ENCODE data around the gene CACNA1B.
"Not testable (repeated sequence)": the region's sequence is repeated elsewhere in the genome, so short reads cannot be mapped to it uniquely, and the experiment has no call there.

Gene CACNA1B

DNA sequence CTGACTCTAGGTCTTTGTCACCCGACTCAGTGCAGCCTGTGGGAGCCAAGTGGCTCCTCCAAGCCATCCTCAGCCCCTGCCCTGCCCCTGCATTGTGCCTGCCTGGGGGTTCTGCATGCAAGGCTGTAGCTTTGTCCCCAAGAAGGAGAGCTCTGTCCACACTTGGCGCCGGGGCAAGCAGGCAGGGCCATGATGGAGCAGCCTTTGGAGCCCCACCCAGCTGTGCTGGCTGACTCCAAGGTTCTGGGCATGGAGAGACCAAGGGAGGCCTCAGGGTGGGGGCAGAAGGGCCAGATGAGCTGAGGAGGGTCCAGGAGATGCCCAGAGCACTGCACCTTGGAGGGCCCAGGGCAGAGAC is 226.2 kb downstream of the CACNA1B start:
- no peak overlapping the region for H3K4me3 ChIP-seq
- H3K27ac ChIP-seq = no peak overlapping the region
- peak overlapping the region in 6 of 11 experiments; percentile 1 to 48 (median 26); a peak in 7 of 22 replicates for H3K4me2 ChIP-seq
- no peak for TF ChIP-seq Cebpa-rat (IDR thresholded peaks at IDR 0.05)
- peaks cover 0 to 12% (median 8%) of the 10 kb centered on the region in 10 experiments; a peak in 11 of 20 replicates for H3K4me1 ChIP-seq
- H3K36me3 ChIP-seq = no peaks in the 10 kb centered on the region
- H3K27me3 ChIP-seq = no peaks in the 10 kb centered on the region
- no peaks in the 10 kb centered on the region; a peak in 1 of 22 replicates for H4K20me1 ChIP-seq
- H3K9ac ChIP-seq = no peak overlapping the region
- H3K9me3 ChIP-seq (replicated peaks in 1 of 11) = no peaks in the 10 kb centered on the region

DNA sequence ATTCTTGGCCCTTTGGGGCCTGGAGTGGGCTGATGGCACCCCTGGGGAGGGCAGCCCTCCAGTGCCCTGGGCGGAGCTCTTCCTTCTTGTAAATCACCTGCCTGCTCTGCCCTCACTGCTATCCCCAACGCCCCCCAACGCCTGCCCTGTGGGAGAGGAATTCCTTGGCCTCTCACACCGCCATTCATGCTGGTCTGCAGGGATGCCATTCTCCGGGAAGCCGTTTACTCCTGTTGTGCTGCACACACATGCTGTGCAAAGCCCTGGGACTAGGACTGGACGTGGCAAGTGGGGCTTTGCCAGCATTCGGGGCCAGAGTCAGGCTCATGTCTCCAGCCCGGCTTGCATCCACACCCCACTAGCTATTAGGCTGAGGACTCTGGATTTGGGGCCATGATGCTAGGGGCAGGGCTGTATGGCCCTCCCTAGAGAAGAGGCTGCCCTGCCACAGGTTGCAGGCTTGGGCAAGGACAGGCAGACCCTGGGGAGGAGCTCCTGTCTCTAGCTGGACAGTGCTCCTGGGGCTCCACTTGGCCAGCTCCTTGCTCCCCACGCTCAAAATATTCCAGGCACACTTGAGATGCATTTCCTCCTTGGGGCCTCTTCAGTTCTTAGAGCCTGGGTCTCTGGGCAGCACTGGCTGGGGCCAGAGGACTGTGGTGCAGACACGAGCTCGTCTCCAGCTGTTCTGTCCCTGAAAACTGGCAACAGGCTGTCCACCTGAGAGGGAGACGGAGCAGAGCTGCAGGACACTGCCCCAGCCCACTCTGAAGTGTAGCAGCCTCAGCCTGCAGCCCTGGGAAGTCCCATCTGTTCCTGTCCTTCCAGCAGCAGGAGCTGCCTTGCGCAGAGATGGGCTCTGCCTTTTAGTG is 226.9 kb downstream of the CACNA1B start:
- H3K27me3 ChIP-seq = no peaks in the 10 kb centered on the region
- H3K27ac ChIP-seq = no peak overlapping the region
- no peaks in the 10 kb centered on the region; a peak in 1 of 22 replicates for H4K20me1 ChIP-seq
- H3K4me1 ChIP-seq = peaks cover 0 to 12% (median 8%) of the 10 kb centered on the region in 10 experiments; a peak in 11 of 20 replicates
- TF ChIP-seq Cebpa-rat (IDR thresholded peaks at IDR 0.05) = no peak
- peak overlapping the region in 6 of 11 experiments; percentile 1 to 48 (median 26); a peak in 5 of 22 replicates for H3K4me2 ChIP-seq
- no peak overlapping the region for H3K4me3 ChIP-seq
- H3K9ac ChIP-seq = no peak overlapping the region
- H3K36me3 ChIP-seq = no peaks in the 10 kb centered on the region
- H3K9me3 ChIP-seq (replicated peaks in 1 of 11) = no peaks in the 10 kb centered on the region

DNA sequence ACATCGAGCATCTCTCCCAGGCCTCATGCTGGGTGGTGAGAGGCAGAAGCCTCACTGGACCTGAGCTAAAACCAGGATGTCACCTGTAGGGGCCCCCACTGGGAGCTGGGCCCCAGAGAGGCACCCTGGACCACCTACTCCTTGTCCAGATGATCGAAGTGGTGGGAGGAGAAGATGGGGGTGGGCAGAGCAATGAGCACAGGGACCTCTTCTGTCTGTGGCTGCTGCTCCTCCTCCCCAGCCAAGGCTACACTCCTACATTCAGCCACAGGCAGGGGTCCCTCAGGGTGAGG is 227.5 kb downstream of the CACNA1B start:
- Histone ChIP-seq H3K4me3 (no peak overlapping the region), H3K27ac (no peak overlapping the region), H3K36me3 (no peaks in the 10 kb centered on the region), H3K9me3 (replicated peaks in 1 of 11) (no peaks in the 10 kb centered on the region), H3K4me2 (no peak overlapping the region), H3K27me3 (no peaks in the 10 kb centered on the region), H3K4me1 (peaks cover 0 to 12% (median 8%) of the 10 kb centered on the region in 10 experiments; a peak in 11 of 20 replicates), H4K20me1 (no peaks in the 10 kb centered on the region; a peak in 1 of 22 replicates), H3K9ac (no peak overlapping the region)
- no peak for TF ChIP-seq Cebpa-rat (IDR thresholded peaks at IDR 0.05)

DNA sequence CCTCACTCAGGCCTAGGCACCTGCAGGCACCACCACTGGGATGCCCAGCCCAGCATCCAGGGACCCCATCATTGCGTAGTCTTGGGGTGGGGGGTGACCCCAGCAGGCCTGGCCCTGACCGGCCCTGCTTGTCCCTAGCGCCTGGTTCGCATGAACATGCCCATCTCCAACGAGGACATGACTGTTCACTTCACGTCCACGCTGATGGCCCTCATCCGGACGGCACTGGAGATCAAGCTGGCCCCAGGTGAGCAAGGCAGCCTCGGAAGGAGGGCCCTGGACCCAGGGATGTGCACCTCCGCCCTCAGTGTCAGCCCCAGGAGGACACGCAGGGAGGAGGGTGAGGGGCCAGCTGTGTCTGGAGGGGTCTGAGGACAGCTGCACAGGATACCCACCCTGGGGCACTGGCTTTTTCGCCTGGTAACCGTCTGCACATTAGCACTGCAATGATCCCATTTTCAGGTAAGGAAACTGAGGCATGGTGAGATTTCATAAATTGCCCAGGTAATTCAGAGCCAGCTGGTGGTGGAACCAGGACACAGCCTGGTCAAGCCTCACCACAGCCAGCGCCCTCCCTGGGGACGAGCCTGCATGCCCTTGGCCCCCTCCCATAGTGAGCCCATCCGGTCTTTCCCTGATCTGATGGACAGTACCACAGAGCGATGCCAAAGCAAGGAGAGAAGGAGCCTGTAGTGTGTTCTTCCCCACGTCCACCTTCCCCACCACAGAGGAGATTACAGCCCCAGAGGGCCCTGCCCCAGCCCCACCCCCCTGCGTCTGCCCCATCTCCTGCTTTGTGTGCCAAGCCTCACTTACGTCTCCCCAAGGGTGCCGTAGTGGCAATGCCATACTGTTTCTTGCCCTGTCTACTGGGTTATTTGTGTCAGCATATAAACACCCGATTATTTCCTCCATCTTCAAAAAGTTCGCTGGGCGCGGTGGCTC is 228.3 kb downstream of the CACNA1B start:
- H3K9ac ChIP-seq = no peak overlapping the region
- H3K4me2 ChIP-seq = no peak overlapping the region
- no peaks in the 10 kb centered on the region for H3K36me3 ChIP-seq
- H3K27me3 ChIP-seq = no peaks in the 10 kb centered on the region
- no peaks in the 10 kb centered on the region; a peak in 1 of 22 replicates for H4K20me1 ChIP-seq
- H3K4me3 ChIP-seq = no peak overlapping the region
- no peaks in the 10 kb centered on the region for H3K9me3 ChIP-seq (replicated peaks in 1 of 11)
- H3K4me1 ChIP-seq = peaks cover 0 to 12% (median 8%) of the 10 kb centered on the region in 10 experiments; a peak in 11 of 20 replicates
- TF ChIP-seq Cebpa-rat (IDR thresholded peaks at IDR 0.05) = no peak
- no peak overlapping the region for H3K27ac ChIP-seq

DNA sequence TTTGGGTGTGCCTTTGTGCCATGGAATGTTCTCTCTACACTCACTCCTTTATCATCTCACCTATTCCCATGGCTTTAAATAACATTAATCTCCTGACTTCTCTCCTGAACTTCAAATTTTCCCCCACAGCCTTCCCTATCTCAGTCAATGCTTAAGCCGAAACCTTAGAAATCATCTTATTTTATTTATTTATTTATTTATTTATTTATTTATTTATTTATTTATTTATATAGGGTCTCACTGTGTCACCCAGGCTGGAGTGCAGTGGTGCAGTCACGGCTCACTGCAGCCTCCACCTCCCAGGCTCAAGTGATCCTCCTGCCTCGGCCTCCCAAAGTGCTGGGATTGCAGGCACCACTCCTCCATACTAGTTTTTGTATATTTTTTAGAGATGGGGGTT is 229.5 kb downstream of the CACNA1B start:
- H3K4me1 ChIP-seq = peaks cover 0 to 12% (median 8%) of the 10 kb centered on the region in 10 experiments; a peak in 11 of 20 replicates
- H3K4me2 ChIP-seq; H3K27me3 ChIP-seq; H3K9me3 ChIP-seq (replicated peaks in 1 of 11); H3K27ac ChIP-seq; H3K4me3 ChIP-seq; H3K9ac ChIP-seq; H4K20me1 ChIP-seq; H3K36me3 ChIP-seq: not testable (repeated sequence)

DNA sequence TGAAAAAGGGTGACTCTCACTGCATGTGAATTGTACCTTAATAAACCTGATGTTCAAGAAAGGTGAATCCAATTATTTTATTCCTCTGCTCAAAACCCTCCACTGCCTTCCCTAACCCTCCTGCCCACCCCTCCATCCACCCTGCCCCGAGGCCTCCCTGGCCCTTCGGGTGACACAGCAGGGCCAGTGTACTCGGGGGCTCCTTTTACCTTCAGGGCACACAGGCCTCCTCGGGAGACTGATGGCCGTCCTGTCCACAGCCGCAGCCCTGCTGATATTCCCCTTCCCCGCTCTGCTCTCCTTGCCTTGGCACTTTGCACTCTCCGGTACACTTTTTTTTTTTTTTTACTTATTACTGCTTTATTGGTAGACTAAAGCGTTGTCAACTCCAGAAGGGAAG is 234.0 kb downstream of the CACNA1B start:
- Histone ChIP-seq H3K27me3 (no peaks in the 10 kb centered on the region), H3K4me3 (no peak overlapping the region), H3K9ac (no peak overlapping the region), H3K4me1 (no peaks in the 10 kb centered on the region), H3K36me3 (no peaks in the 10 kb centered on the region), H4K20me1 (no peaks in the 10 kb centered on the region), H3K4me2 (no peak overlapping the region), H3K27ac (no peak overlapping the region), H3K9me3 (replicated peaks in 1 of 11) (no peaks in the 10 kb centered on the region)
- TF ChIP-seq Cebpa-rat (IDR thresholded peaks at IDR 0.05) = no peak

DNA sequence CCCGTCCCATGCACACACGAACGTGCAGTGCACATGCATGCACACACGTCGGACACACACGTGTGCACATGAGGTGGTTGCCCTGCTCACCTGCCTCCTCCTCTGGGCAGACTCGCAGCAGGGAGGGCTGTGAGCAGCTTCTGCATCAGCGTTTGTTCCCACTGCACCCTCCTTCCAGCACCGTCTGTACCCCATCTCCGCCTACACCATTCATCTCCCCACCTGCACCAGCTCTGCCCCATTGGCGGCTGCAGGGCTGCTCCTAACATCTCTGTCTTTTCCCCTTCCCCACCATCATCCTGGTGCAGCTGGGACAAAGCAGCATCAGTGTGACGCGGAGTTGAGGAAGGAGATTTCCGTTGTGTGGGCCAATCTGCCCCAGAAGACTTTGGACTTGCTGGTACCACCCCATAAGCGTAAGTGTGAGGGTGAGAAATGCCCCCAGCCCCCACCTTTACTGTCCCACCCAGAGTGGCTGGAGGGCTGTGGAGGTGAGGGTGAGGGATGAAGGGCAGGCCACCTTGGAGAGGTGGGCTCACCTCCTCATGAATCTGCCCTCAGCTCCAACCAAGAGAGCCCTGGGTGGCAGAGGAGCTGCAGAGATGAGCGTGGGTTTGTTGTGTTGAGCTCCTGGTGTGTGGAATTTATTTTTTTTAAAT is 234.6 kb downstream of the CACNA1B start:
- Histone ChIP-seq H3K27me3 (no peaks in the 10 kb centered on the region), H3K36me3 (no peaks in the 10 kb centered on the region), H3K9me3 (replicated peaks in 1 of 11) (no peaks in the 10 kb centered on the region)

DNA sequence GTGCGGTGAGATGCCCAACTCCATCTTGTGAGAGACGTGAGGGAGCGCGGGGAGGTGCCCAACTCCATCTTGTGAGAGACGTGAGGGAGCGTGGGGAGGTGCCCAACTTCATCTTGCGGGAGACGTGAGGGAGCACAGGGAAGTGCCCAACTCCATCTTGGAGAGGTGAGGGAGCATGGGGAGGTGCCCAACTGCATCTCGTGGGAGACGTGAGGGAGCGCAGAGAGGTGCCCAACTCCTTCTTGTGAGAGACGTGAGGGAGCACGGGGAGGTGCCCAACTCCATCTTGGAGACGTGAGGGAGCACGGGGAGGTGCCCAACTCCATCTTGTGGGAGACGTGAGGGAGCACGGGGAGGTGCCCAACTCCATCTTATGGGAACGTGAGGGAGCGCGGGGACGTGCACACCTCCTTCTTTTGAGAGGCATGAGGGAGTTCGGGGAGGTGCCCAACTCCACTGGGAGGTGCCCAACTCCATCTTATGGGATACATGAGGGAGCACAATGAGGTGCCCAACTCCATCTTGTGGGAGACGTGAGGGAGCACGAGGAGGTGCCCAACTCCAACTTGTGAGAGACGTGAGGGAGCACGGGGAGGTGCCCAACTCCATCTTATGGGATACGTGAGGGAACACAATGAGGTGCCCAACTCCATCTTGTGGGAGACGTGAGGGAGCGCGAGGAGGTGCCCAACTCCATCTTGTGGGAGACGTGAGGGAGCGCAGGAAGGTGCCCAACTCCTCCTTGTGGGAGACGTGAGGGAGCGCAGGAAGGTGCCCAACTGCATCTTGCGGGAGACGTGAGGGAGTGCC is 235.4 kb downstream of the CACNA1B start:
- Histone ChIP-seq H3K4me2 (no peak overlapping the region), H3K36me3 (no peaks in the 10 kb centered on the region), H3K4me1 (no peaks in the 10 kb centered on the region), H3K9ac (no peak overlapping the region), H3K9me3 (replicated peaks in 1 of 11) (no peaks in the 10 kb centered on the region), H3K4me3 (no peak overlapping the region), H3K27me3 (no peaks in the 10 kb centered on the region), H3K27ac (no peak overlapping the region), H4K20me1 (no peaks in the 10 kb centered on the region; a peak in 1 of 22 replicates)
- no peak for TF ChIP-seq Cebpa-rat (IDR thresholded peaks at IDR 0.05)

More for the DNA sequence above, 234.6 kb downstream of the CACNA1B start:
- H3K9ac ChIP-seq = no peak overlapping the region
- H3K4me3 ChIP-seq = no peak overlapping the region
- no peak overlapping the region for H3K27ac ChIP-seq
- H3K4me2 ChIP-seq = no peak overlapping the region
- TF ChIP-seq Cebpa-rat (IDR thresholded peaks at IDR 0.05) = no peak
- H4K20me1 ChIP-seq = no peaks in the 10 kb centered on the region
- H3K4me1 ChIP-seq = no peaks in the 10 kb centered on the region

DNA sequence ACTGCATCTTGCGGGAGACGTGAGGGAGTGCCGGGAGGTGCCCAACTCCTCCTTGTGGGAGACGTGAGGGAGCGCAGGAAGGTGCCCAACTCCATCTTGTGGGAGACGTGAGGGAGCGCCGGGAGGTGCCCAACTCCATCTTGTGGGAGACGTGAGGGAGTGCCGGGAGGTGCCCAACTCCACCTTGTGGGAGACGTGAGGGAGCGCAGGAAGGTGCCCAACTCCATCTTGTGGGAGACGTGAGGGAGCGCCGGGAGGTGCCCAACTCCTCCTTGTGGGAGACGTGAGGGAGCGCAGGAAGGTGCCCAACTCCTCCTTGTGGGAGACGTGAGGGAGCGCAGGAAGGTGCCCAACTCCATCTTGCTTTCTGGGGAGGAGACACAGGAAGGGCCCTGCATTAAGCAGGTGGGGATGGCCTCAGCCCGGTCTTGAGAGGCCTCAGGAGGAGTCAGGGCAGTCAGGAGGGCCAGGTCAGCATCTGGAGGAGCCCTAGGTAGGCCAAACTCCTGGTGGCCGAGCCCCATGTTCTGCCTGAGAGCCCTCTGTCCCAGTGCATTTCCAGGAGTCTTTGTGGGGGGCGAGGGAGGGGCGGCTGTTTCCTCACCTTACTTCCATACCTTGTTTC is 236.2 kb downstream of the CACNA1B start:
- H3K4me3 ChIP-seq; H3K4me1 ChIP-seq; H3K27ac ChIP-seq; H3K36me3 ChIP-seq; H3K4me2 ChIP-seq; H3K27me3 ChIP-seq; H3K9ac ChIP-seq; H4K20me1 ChIP-seq; H3K9me3 ChIP-seq (replicated peaks in 1 of 11): not testable (repeated sequence)

All from BLaER1 treated with 17β-estradiol and CSF1 and Interleukin-3, amounts not matched to agents 10 nM and 100 nM (cell line).